ENCODE measurements around the gene ZNF311. TPM values are rescaled to one million over a fixed set of nuclear protein-coding genes. Genes with fewer than 3 reads are reported as not detected.

Gene ZNF311
- total and polyA plus RNA-seq, 2 experiments from 2014 or later: 0.57 to 1.3 TPM

- H3K4me1 ChIP-seq (ENCODE audit: insufficient read depth): no peaks in the 10 kb centered on the region
- no peaks in the 10 kb centered on the region for H4K20me1 ChIP-seq (ENCODE audit: insufficient read depth, poor library complexity, severe bottlenecking)
- TF ChIP-seq CTCF (IDR thresholded peaks at IDR 0.05; ENCODE audit: poor library complexity): no peak
- TF ChIP-seq EZH2 (IDR thresholded peaks at IDR 0.05; ENCODE audit: borderline replicate concordance): no peak
- TF ChIP-seq EZH2phosphoT487 (IDR thresholded peaks at IDR 0.05; ENCODE audit: low read depth, severe bottlenecking, unreplicated experiment): no peak
- H3K9me2 ChIP-seq (replicated peaks; ENCODE audit: insufficient read depth): no peaks in the 10 kb centered on the region
- DNase-seq (ENCODE audit: low spot score): peak; percentile 77
- H3K27me3 ChIP-seq: no peaks in the 10 kb centered on the region
- no peaks in the 10 kb centered on the region for H3K36me3 ChIP-seq (replicated peaks; ENCODE audit: insufficient read depth, low read depth)
- peak overlapping the region; percentile 87 for H3K27ac ChIP-seq
- no peak overlapping the region for H3K4me3 ChIP-seq
- 77% methylated on average over 1 of the region's 1 CpG for WGBS (ENCODE audit: low lambda C conversion rate, missing lambda C conversion rate)
- no peak overlapping the region for H2AFZ ChIP-seq
- H3K4me2 ChIP-seq: peak overlapping the region; percentile 55
- H3K79me2 ChIP-seq: no peaks in the 10 kb centered on the region
- H3K9me3 ChIP-seq (ENCODE audit: low read depth): no peaks in the 10 kb centered on the region
These were observed 57.3 kb downstream of the ZNF311 start for GRCh38 chr6:28947831-28948270.

- Histone ChIP-seq H3K9me3 (ENCODE audit: low read depth) (no peaks in the 10 kb centered on the region), H3K4me3 (no peak overlapping the region), H2AFZ (no peak overlapping the region), H3K9me2 (replicated peaks; ENCODE audit: insufficient read depth) (no peaks in the 10 kb centered on the region), H4K20me1 (ENCODE audit: insufficient read depth, poor library complexity, severe bottlenecking) (no peaks in the 10 kb centered on the region), H3K4me2 (no peak overlapping the region), H3K27me3 (no peaks in the 10 kb centered on the region), H3K36me3 (replicated peaks; ENCODE audit: insufficient read depth, low read depth) (no peaks in the 10 kb centered on the region), H3K4me1 (ENCODE audit: insufficient read depth) (no peaks in the 10 kb centered on the region), H3K27ac (peak overlapping the region; percentile 87), H3K79me2 (no peaks in the 10 kb centered on the region)
- no peak for TF ChIP-seq CTCF (IDR thresholded peaks at IDR 0.05; ENCODE audit: poor library complexity)
- TF ChIP-seq EZH2 (IDR thresholded peaks at IDR 0.05; ENCODE audit: borderline replicate concordance): no peak
- no peak for TF ChIP-seq EZH2phosphoT487 (IDR thresholded peaks at IDR 0.05; ENCODE audit: low read depth, severe bottlenecking, unreplicated experiment)
- WGBS (ENCODE audit: low lambda C conversion rate, missing lambda C conversion rate): 88% methylated on average over 6 of the region's 6 CpGs
- no peak for DNase-seq (ENCODE audit: low spot score)
These were observed 57.9 kb downstream of the ZNF311 start for GRCh38 chr6:28947067-28947765.

- no peak overlapping the region for H2AFZ ChIP-seq
- no peak overlapping the region for H3K27ac ChIP-seq
- no peak overlapping the region for H3K4me3 ChIP-seq
- no peaks in the 10 kb centered on the region for H3K4me1 ChIP-seq (ENCODE audit: insufficient read depth)
- H3K9me3 ChIP-seq (ENCODE audit: low read depth): no peaks in the 10 kb centered on the region
- no peaks in the 10 kb centered on the region for H3K9me2 ChIP-seq (replicated peaks; ENCODE audit: insufficient read depth)
- TF ChIP-seq EZH2 (IDR thresholded peaks at IDR 0.05; ENCODE audit: borderline replicate concordance): no peak
- TF ChIP-seq CTCF (IDR thresholded peaks at IDR 0.05; ENCODE audit: poor library complexity): no peak
- TF ChIP-seq EZH2phosphoT487 (IDR thresholded peaks at IDR 0.05; ENCODE audit: low read depth, severe bottlenecking, unreplicated experiment): no peak
- DNase-seq (ENCODE audit: low spot score): no peak
- WGBS (ENCODE audit: low lambda C conversion rate, missing lambda C conversion rate): 100% methylated on average over 3 of the region's 3 CpGs
- no peaks in the 10 kb centered on the region for H4K20me1 ChIP-seq (ENCODE audit: insufficient read depth, poor library complexity, severe bottlenecking)
- no peaks in the 10 kb centered on the region for H3K36me3 ChIP-seq (replicated peaks; ENCODE audit: insufficient read depth, low read depth)
- H3K79me2 ChIP-seq: no peaks in the 10 kb centered on the region
- no peak overlapping the region for H3K4me2 ChIP-seq
- no peaks in the 10 kb centered on the region for H3K27me3 ChIP-seq
These were observed 59.8 kb downstream of the ZNF311 start for GRCh38 chr6:28945349-28945748.

Small RNAs within 50 kb of the gene (small RNA-seq; reads per million reads assigned to genes)
- 0.12 reads per million for gene RN7SL471P

Other genes with a start within 250 kb of the ZNF311 start
- 60.8 and 62.7 TPM in 2 replicates for gene TRIM27, start 81.3 kb downstream of the ZNF311 start, total RNA-seq
- gene TRIM27, start 81.3 kb downstream of the ZNF311 start, polyA plus RNA-seq: 50.3 and 57.0 TPM in 2 replicates
- not detected in 2 replicates for gene OR2W1, start 39.9 kb upstream of the ZNF311 start, total RNA-seq
- gene OR2W1, start 39.9 kb upstream of the ZNF311 start, polyA plus RNA-seq: not detected in 2 replicates
- gene OR2B3, start 82.0 kb upstream of the ZNF311 start, total RNA-seq: not detected in 2 replicates
- not detected in 2 replicates for gene OR2B3, start 82.0 kb upstream of the ZNF311 start, polyA plus RNA-seq
- not detected in 2 replicates for gene OR2J1, start 94.2 kb upstream of the ZNF311 start, total RNA-seq
- gene OR2J1, start 94.2 kb upstream of the ZNF311 start, polyA plus RNA-seq: not detected in 2 replicates
- gene OR2J3, start 102.7 kb upstream of the ZNF311 start, total RNA-seq: not detected in 2 replicates
- gene OR2J3, start 102.7 kb upstream of the ZNF311 start, polyA plus RNA-seq: not detected in 2 replicates
- gene OR2J2, start 165.6 kb upstream of the ZNF311 start, total RNA-seq: not detected in 2 replicates
- gene OR2J2, start 165.6 kb upstream of the ZNF311 start, polyA plus RNA-seq: not detected in 2 replicates

All from hepatocyte (in vitro differentiated cells).